Ovary (tissue), 1 donor: ENCODE data around the gene SH2D1A.

Experiments used
- EP300 ChIP-seq: sonication (generic); formaldehyde crosslinking; IDR thresholded peaks from one replicate; pipeline ENCODE4 v1.6.1; 2017; ENCODE audit warnings: antibody characterized with exemption
- POLR2A ChIP-seq: fragments of 450-650 bp; IDR thresholded peaks from one replicate; pipeline ENCODE4 v1.6.1; 2017; ENCODE audit warnings: antibody characterized with exemption, mild to moderate bottlenecking, moderate library complexity

- TF ChIP-seq POLR2A (no peak), EP300 (no peak)
Observed at GRCh38 chrX:124332481-124333424, 13.6 kb upstream of the SH2D1A start, which contains the start of gene TEX13D.
